Tibial nerve (tissue), 4 donors: ENCODE data around the gene PPIA. TPM values are rescaled to one million over a fixed set of nuclear protein-coding genes. Genes with fewer than 3 reads are reported as not detected.

ENCODE experiments used
- DNase-seq, 2 donors: peaks; one replicate each; pipeline ENCODE4 v3.0.0-alpha.2; 2019; ENCODE audit warnings: low spot score in 2 of 2
- H3K27ac ChIP-seq, 4 donors: fragments of 200-600 bp; sonication (generic) in 3 of 4; one replicate each; pipeline ENCODE4 v1.5.1; 2017 to 2019; ENCODE audit warnings: mild to moderate bottlenecking in 1 of 4
- H3K27me3 ChIP-seq, 2 donors: fragments of 200-600 bp; sonication (generic) in 1 of 2; one replicate each; pipeline versions ENCODE4 v1.5.1 to v1.6.0; 2017 to 2019
- H3K36me3 ChIP-seq, 3 donors: fragments of 200-600 bp; sonication (generic); one replicate each; pipeline ENCODE4 v1.5.1; 2018 to 2019
- H3K4me1 ChIP-seq, 4 donors: fragments of 200-600 bp; sonication (generic) in 3 of 4; one replicate each; pipeline ENCODE4 v1.5.1; 2017 to 2019
- H3K4me3 ChIP-seq, 4 donors: fragments of 200-600 bp; sonication (generic) in 3 of 4; one replicate each; pipeline ENCODE4 v1.5.1; 2017 to 2019; ENCODE audit warnings: mild to moderate bottlenecking in 1 of 4, moderate library complexity in 1 of 4
- H3K9me3 ChIP-seq, 4 donors: fragments of 200-600 bp; sonication (generic) in 3 of 4; one replicate each; pipeline ENCODE4 v1.5.1; 2017 to 2019
- CTCF ChIP-seq, 5 experiments: fragments of 200-600 bp in 3 of 5; fragments of 450-650 bp in 2 of 5; sonication (generic) in 3 of 5; IDR thresholded peaks; one replicate each; pipeline ENCODE4 v1.5.1; 2016 to 2019; ENCODE audit warnings: antibody characterized with exemption in 5 of 5, mild to moderate bottlenecking in 3 of 5, moderate library complexity in 2 of 5
- EP300 ChIP-seq, 2 donors: sonication (generic); formaldehyde crosslinking; IDR thresholded peaks; one replicate each; pipeline ENCODE4 v1.6.1; 2017; ENCODE audit warnings: antibody characterized with exemption in 2 of 2, mild to moderate bottlenecking in 1 of 2
- POLR2A ChIP-seq, 2 donors: fragments of 450-650 bp; IDR thresholded peaks; one replicate each; pipeline ENCODE4 v1.6.1; 2017; ENCODE audit warnings: antibody characterized with exemption in 2 of 2, mild to moderate bottlenecking in 2 of 2, moderate library complexity in 2 of 2
- WGBS, 2 donors: methylation state at CpG; one replicate each; pipeline ENCODE4 v1.1.5; 2018; 5-methylcytosine and 5-hydroxymethylcytosine counted together
- total RNA-seq, 4 donors: library from RNA; depleted of rRNA; stranded (reverse); fragments of >200 nt; gene quantifications; one replicate each; pipeline ENCODE4 v1.1.0, GENCODE V29; 2016

Gene PPIA
- total RNA-seq, 4 donors from 2014 or later = 803 to 1,127 (median 967) TPM

DNA sequence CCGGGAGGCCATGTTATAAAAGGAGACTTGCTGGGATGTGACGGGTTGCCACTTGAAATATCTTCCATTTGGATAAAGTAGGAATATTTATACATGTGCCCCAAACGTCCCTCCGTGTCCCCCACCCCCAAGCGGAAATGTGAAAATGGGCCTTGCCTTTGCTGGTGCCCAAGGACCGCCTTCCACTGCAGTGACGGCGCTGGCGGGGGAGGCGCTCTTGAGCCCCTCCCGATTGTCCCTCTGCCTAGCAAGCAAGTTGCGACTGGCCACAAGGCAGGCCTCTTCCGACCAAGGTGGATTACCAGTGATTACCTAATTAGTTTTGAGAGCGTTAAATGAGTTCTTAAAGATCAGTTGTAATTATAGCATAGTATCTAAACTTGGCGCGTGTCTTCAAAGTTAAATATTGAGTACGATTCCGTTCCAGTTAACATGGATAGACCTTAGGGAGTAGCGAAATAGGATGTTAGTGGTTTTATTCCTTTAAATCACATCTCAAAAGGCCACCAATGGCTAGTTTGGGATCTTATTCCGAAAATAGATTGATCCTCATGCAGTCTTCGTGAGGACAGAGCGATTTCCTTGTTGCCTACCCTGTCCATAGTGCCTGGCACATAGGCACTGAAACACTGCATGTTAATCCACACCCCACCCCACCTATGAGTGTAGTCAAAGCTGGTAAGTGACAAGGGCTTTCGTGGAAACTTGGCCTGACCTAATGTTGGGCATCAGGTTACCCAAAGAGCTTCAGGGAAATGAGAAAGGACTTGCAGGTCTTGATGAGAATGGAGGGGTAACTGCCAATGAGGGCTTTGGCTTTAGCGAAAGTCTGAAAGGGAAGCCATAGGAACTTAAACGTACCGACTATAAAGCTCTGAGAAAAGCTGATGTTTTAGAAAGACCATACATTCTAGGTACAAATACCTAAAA, 1.1 kb downstream of the PPIA start:
- peak; percentile 82 to 88 for DNase-seq
- Histone ChIP-seq H3K27me3 (no peaks in the 10 kb centered on the region), H3K27ac (peak overlapping the region; percentile 96 to 100 (median 100)), H3K4me3 (peak overlapping the region; percentile 59 to 95 (median 76)), H3K4me1 (peaks cover 0 to 34% (median 19%) of the 10 kb centered on the region in 4 donors), H3K9me3 (no peaks in the 10 kb centered on the region), H3K36me3 (peaks cover 8 to 35% (median 13%) of the 10 kb centered on the region in 3 donors)
- 1 to 3% methylated on average over 26 of the region's 26 CpGs for WGBS, 2 donors
- peak in 1 of 2 donors; percentile 91 for TF ChIP-seq EP300 (IDR thresholded peaks at IDR 0.05)
- TF ChIP-seq POLR2A (IDR thresholded peaks at IDR 0.05) = peak; percentile 24 to 64
- peak; percentile 44 to 56 (median 52) for TF ChIP-seq CTCF (IDR thresholded peaks at IDR 0.05)

DNA sequence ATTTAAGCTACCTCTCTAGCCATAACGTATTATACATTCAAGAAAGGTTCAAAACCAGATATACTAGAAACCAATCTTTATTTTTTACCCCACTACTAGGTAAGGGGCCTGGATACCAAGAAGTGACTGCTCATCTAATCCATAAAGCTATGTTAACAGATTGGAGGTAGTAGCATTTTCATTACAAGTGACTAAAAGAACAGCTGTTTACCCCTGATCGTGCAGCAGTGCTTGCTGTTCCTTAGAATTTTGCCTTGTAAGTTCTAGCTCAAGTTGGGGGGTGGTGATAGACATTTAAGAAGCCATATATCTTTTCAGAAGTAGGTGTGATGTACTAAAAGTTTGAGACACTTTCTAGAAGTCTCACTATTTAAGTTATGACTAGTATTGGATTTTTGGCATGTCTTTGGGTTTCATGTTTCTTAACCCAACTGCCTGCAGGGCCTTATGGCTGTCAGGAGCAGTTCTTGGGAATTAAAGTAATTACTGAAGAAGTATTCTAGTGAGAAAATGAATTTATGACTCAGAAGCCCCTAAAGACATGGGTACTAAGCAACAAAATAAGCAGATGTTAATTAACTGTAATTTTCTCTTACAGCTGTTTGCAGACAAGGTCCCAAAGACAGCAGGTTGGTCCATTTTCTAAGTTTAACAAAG, 2.3 kb downstream of the PPIA start:
- Histone ChIP-seq H3K9me3 (no peaks in the 10 kb centered on the region), H3K4me1 (peaks cover 0 to 34% (median 19%) of the 10 kb centered on the region in 4 donors), H3K27ac (peak overlapping the region in 2 of 4 donors; percentile 96 to 100), H3K27me3 (no peaks in the 10 kb centered on the region), H3K36me3 (peaks cover 8 to 46% (median 14%) of the 10 kb centered on the region in 3 donors), H3K4me3 (peak overlapping the region in 3 of 4 donors; percentile 12 to 68 (median 59))
- TF ChIP-seq EP300 (IDR thresholded peaks at IDR 0.05) (no peak), CTCF (IDR thresholded peaks at IDR 0.05) (no peak), POLR2A (IDR thresholded peaks at IDR 0.05) (no peak)
- 9% methylated on average over 2 of the region's 2 CpGs for WGBS, 2 donors
- DNase-seq = no peak

DNA sequence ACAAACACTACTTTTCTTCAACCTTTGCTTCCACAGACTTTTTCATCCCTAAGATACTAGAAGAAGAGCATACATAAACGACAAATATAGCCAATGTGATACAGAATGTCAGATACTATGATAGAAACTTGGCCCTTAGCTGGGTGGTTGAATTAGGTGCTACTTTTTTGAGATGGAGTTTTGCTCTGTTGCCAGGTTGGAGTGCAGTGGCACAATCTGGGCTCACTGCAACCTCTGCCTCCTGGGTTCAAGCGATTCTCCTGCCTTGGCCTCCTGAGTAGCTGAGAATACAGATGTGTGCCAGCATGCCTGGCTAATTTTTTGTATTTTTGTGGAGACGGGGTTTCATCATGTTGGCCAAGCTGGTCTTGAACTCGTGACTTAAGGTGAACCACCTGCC, 3.5 kb downstream of the PPIA start:
- H3K36me3 ChIP-seq = peaks cover 8 to 58% (median 14%) of the 10 kb centered on the region in 3 donors

DNA sequence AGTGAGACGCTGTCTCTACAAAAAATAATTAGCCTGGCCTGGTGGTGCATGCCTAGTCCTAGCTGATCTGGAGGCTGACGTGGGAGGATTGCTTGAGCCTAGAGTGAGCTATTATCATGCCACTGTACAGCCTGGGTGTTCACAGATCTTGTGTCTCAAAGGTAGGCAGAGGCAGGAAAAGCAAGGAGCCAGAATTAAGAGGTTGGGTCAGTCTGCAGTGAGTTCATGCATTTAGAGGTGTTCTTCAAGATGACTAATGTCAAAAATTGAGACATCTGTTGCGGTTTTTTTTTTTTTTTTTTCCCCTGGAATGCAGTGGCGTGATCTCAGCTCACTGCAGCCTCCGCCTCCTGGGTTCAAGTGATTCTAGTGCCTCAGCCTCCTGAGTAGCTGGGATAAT, 5.4 kb downstream of the PPIA start:
- 85 to 88% methylated on average over 5 of the region's 5 CpGs for WGBS, 2 donors
- peaks cover 8 to 66% (median 14%) of the 10 kb centered on the region in 3 donors for H3K36me3 ChIP-seq

More for the DNA sequence above, 3.5 kb downstream of the PPIA start:
- WGBS, 2 donors = 79 to 80% methylated on average over 4 of the region's 4 CpGs
- no peak for DNase-seq
- Histone ChIP-seq H3K27me3 (no peaks in the 10 kb centered on the region), H3K27ac (no peak overlapping the region), H3K4me3 (no peak overlapping the region), H3K9me3 (no peaks in the 10 kb centered on the region), H3K4me1 (peaks cover 0 to 34% (median 19%) of the 10 kb centered on the region in 4 donors)
- TF ChIP-seq CTCF (IDR thresholded peaks at IDR 0.05) = no peak
- no peak for TF ChIP-seq EP300 (IDR thresholded peaks at IDR 0.05)
- no peak for TF ChIP-seq POLR2A (IDR thresholded peaks at IDR 0.05)

More for the DNA sequence above, 5.4 kb downstream of the PPIA start:
- Histone ChIP-seq H3K4me1 (peaks cover 0 to 27% (median 17%) of the 10 kb centered on the region in 4 donors), H3K27me3 (no peaks in the 10 kb centered on the region), H3K27ac (no peak overlapping the region), H3K4me3 (no peak overlapping the region), H3K9me3 (no peaks in the 10 kb centered on the region)
- no peak for DNase-seq
- TF ChIP-seq CTCF (IDR thresholded peaks at IDR 0.05) = no peak
- no peak for TF ChIP-seq POLR2A (IDR thresholded peaks at IDR 0.05)
- TF ChIP-seq EP300 (IDR thresholded peaks at IDR 0.05) = no peak
